Activated naive CD4-positive, alpha-beta T cell treated with anti-CD3 and anti-CD28 coated beads, Interleukin-2, amount 10 ng/mL, durations not matched to agents 7 days and 5 days (primary cell): Measurements from ENCODE around the gene TFF2.

Source experiments
- CTCF ChIA-PET: fragments of 350-600 bp; sonication (Branson Sonifier 250); formaldehyde crosslinking; loops from one replicate; lab custom pipeline; 2021; ENCODE audit warnings: antibody characterized with exemption; lab: Charles Lee
- DNase-seq: peaks from one replicate; pipeline ENCODE4 v3.0.0-alpha.2; 2020
- H3K27ac Mint-ChIP-seq: one replicate; pipeline ENCODE4 v1.8.0; 2021; ENCODE audit warnings: mild to moderate bottlenecking, moderate library complexity, mixed read lengths
- H3K27me3 Mint-ChIP-seq: one replicate; pipeline ENCODE4 v1.8.0; 2021; ENCODE audit warnings: mild to moderate bottlenecking, mixed read lengths
- H3K36me3 Mint-ChIP-seq: one replicate; pipeline ENCODE4 v1.8.0; 2021; ENCODE audit warnings: mixed read lengths
- H3K4me1 Mint-ChIP-seq: one replicate; pipeline ENCODE4 v1.8.0; 2021; ENCODE audit warnings: mixed read lengths
- H3K4me3 Mint-ChIP-seq: one replicate; pipeline ENCODE4 v1.8.0; 2021; ENCODE audit warnings: mild to moderate bottlenecking, moderate library complexity, mixed read lengths
- H3K9me3 Mint-ChIP-seq: one replicate; pipeline ENCODE4 v1.8.0; 2021; ENCODE audit warnings: mixed read lengths

The TFF2 gene

GRCh38 chr21:42321231-42321630 is 29.6 kb downstream of the TFF2 start:
- H3K4me1 Mint-ChIP-seq = peaks cover 4% of the 10 kb centered on the region

GRCh38 chr21:42320791-42321190 is 30.0 kb downstream of the TFF2 start:
- no peak overlapping the region for H3K27ac Mint-ChIP-seq
- no peak for DNase-seq
- H3K36me3 Mint-ChIP-seq = no peaks in the 10 kb centered on the region
- peaks cover 4% of the 10 kb centered on the region for H3K4me1 Mint-ChIP-seq
- no peaks in the 10 kb centered on the region for H3K9me3 Mint-ChIP-seq
- H3K27me3 Mint-ChIP-seq = peaks cover 34% of the 10 kb centered on the region
- H3K4me3 Mint-ChIP-seq = no peak overlapping the region
- CTCF ChIA-PET = interaction anchor here (2.4 kb wide), 1 partner anchor 11 kb away, joined by 7 read pairs; no protein-coding TSS in a partner anchor

More at GRCh38 chr21:42321231-42321630, 29.6 kb downstream of the TFF2 start:
- Mint-ChIP-seq H3K27me3 (peaks cover 38% of the 10 kb centered on the region), H3K9me3 (no peaks in the 10 kb centered on the region), H3K27ac (no peak overlapping the region), H3K36me3 (no peaks in the 10 kb centered on the region), H3K4me3 (no peak overlapping the region)
- DNase-seq = no peak
- CTCF ChIA-PET = interaction anchor here (2.4 kb wide), 1 partner anchor 11 kb away, joined by 7 read pairs; no protein-coding TSS in a partner anchor

GRCh38 chr21:42319851-42320572 is 30.8 kb downstream of the TFF2 start:
- DNase-seq = no peak
- H3K27ac Mint-ChIP-seq = no peak overlapping the region
- no peaks in the 10 kb centered on the region for H3K36me3 Mint-ChIP-seq
- CTCF ChIA-PET = interaction anchor here (2.0 to 2.4 kb wide), 2 partner anchors 10 to 175 kb away, joined by 5 to 7 read pairs; no protein-coding TSS in a partner anchor
- no peaks in the 10 kb centered on the region for H3K9me3 Mint-ChIP-seq
- H3K4me1 Mint-ChIP-seq = peaks cover 4% of the 10 kb centered on the region
- H3K27me3 Mint-ChIP-seq = peaks cover 32% of the 10 kb centered on the region
- no peak overlapping the region for H3K4me3 Mint-ChIP-seq

- Mint-ChIP-seq H3K27me3 (peaks cover 29% of the 10 kb centered on the region), H3K9me3 (no peaks in the 10 kb centered on the region), H3K4me3 (no peak overlapping the region), H3K36me3 (no peaks in the 10 kb centered on the region), H3K27ac (no peak overlapping the region), H3K4me1 (peaks cover 4% of the 10 kb centered on the region)
- CTCF ChIA-PET = interaction anchor here (1.8 to 2.4 kb wide), 3 partner anchors 9 to 174 kb away, joined by 5 to 7 read pairs (median 6); no protein-coding TSS in a partner anchor
- no peak for DNase-seq
These were observed 31.4 kb downstream of the TFF2 start for GRCh38 chr21:42319376-42319775.

- DNase-seq = no peak
- Mint-ChIP-seq H3K27ac (no peak overlapping the region), H3K36me3 (no peaks in the 10 kb centered on the region), H3K9me3 (no peaks in the 10 kb centered on the region), H3K4me3 (no peak overlapping the region), H3K4me1 (peaks cover 4% of the 10 kb centered on the region), H3K27me3 (peaks cover 22% of the 10 kb centered on the region)
- CTCF ChIA-PET = interaction anchor here (1.0 to 2.0 kb wide), 4 partner anchors 8 to 173 kb away, joined by 3 to 6 read pairs (median 5); no protein-coding TSS in a partner anchor
These were observed 32.7 kb downstream of the TFF2 start for GRCh38 chr21:42317826-42318746.

- DNase-seq = no peak
- Mint-ChIP-seq H3K4me1 (peaks cover 4% of the 10 kb centered on the region), H3K9me3 (no peaks in the 10 kb centered on the region), H3K27ac (no peak overlapping the region), H3K4me3 (no peak overlapping the region), H3K27me3 (peaks cover 17% of the 10 kb centered on the region), H3K36me3 (no peaks in the 10 kb centered on the region)
- CTCF ChIA-PET = no interaction called here
These were observed 33.5 kb downstream of the TFF2 start for GRCh38 chr21:42317341-42317741.

- Mint-ChIP-seq H3K9me3 (no peaks in the 10 kb centered on the region), H3K4me1 (peaks cover 4% of the 10 kb centered on the region), H3K27ac (no peak overlapping the region), H3K4me3 (no peak overlapping the region), H3K27me3 (peaks cover 20% of the 10 kb centered on the region), H3K36me3 (no peaks in the 10 kb centered on the region)
- CTCF ChIA-PET = no interaction called here
- no peak for DNase-seq
These were observed 33.9 kb downstream of the TFF2 start for GRCh38 chr21:42316891-42317290.

GRCh38 chr21:42315296-42315891 is 35.4 kb downstream of the TFF2 start, which contains the start of gene TFF3:
TSS of gene TFF3 (minus strand) at chr21:42315409. CDS start at chr21:42315374, 35 bp downstream.
- no peak for DNase-seq
- no peaks in the 10 kb centered on the region for H3K36me3 Mint-ChIP-seq
- H3K9me3 Mint-ChIP-seq = no peaks in the 10 kb centered on the region
- peaks cover 14% of the 10 kb centered on the region for H3K27me3 Mint-ChIP-seq
- H3K4me3 Mint-ChIP-seq = no peak within 1 kb of the TSS
- peaks cover 4% of the 10 kb centered on the region for H3K4me1 Mint-ChIP-seq
- no peak within 1 kb of the TSS for H3K27ac Mint-ChIP-seq
- CTCF ChIA-PET = no interaction called here

- H3K4me3 Mint-ChIP-seq = no peak overlapping the region
- no peak overlapping the region for H3K27ac Mint-ChIP-seq
- CTCF ChIA-PET = no interaction called here
- H3K36me3 Mint-ChIP-seq = no peaks in the 10 kb centered on the region
- H3K9me3 Mint-ChIP-seq = no peaks in the 10 kb centered on the region
- peaks cover 5% of the 10 kb centered on the region for H3K4me1 Mint-ChIP-seq
- H3K27me3 Mint-ChIP-seq = peaks cover 21% of the 10 kb centered on the region
- no peak for DNase-seq
These were observed 36.0 kb downstream of the TFF2 start for GRCh38 chr21:42314616-42315295.

- CTCF ChIA-PET = no interaction called here
- Mint-ChIP-seq H3K27me3 (peaks cover 33% of the 10 kb centered on the region), H3K27ac (no peak overlapping the region), H3K9me3 (no peaks in the 10 kb centered on the region), H3K36me3 (no peaks in the 10 kb centered on the region), H3K4me1 (peaks cover 7% of the 10 kb centered on the region), H3K4me3 (no peak overlapping the region)
- DNase-seq = no peak
These were observed 37.3 kb downstream of the TFF2 start for GRCh38 chr21:42313501-42313969.

- CTCF ChIA-PET = no interaction called here
- H3K9me3 Mint-ChIP-seq = no peaks in the 10 kb centered on the region
- DNase-seq = no peak
- peaks cover 42% of the 10 kb centered on the region for H3K27me3 Mint-ChIP-seq
- H3K4me3 Mint-ChIP-seq = no peak overlapping the region
- H3K4me1 Mint-ChIP-seq = peaks cover 6% of the 10 kb centered on the region
- H3K36me3 Mint-ChIP-seq = no peaks in the 10 kb centered on the region
- no peak overlapping the region for H3K27ac Mint-ChIP-seq
These were observed 38.1 kb downstream of the TFF2 start for GRCh38 chr21:42312626-42313104.

GRCh38 chr21:42311816-42312625 is 38.8 kb downstream of the TFF2 start:
- Mint-ChIP-seq H3K27ac (no peak overlapping the region), H3K27me3 (peaks cover 48% of the 10 kb centered on the region), H3K9me3 (no peaks in the 10 kb centered on the region), H3K4me1 (peaks cover 7% of the 10 kb centered on the region), H3K36me3 (no peaks in the 10 kb centered on the region), H3K4me3 (no peak overlapping the region)
- DNase-seq = no peak
- CTCF ChIA-PET = interaction anchor here (1.4 to 3.6 kb wide), 6 partner anchors 26 to 167 kb away, joined by 3 to 19 read pairs (median 8); no protein-coding TSS in a partner anchor
